Measurements from ENCODE around the gene LNX2. TPM values are rescaled to one million over a fixed set of nuclear protein-coding genes. Genes with fewer than 3 reads are reported as not detected.

Gene LNX2
- total RNA-seq, 1 donor from 2014 or later: 4.7 TPM

GRCh38 chr13:27578121-27579030 lies 42.0 kb downstream of the LNX2 start:
- no peak for TF ChIP-seq CTCF (conservative IDR thresholded peaks at IDR 0.05; ENCODE audit: low read depth, low read length)
- DNase-seq (ENCODE audit: low read depth): no peak
- H3K4me3 ChIP-seq (ENCODE audit: low read depth, low read length): no peak overlapping the region

- no peak for DNase-seq (ENCODE audit: low read depth)
- no peak overlapping the region for H3K4me3 ChIP-seq (ENCODE audit: low read depth, low read length)
Measured at GRCh38 chr13:27574661-27575060, 45.7 kb downstream of the LNX2 start.

GRCh38 chr13:27573265-27573664 lies 47.1 kb downstream of the LNX2 start:
- no peak for TF ChIP-seq CTCF (conservative IDR thresholded peaks at IDR 0.05; ENCODE audit: low read depth, low read length)
- no peak for DNase-seq (ENCODE audit: low read depth)
- H3K4me3 ChIP-seq (ENCODE audit: low read depth, low read length): no peak overlapping the region

More at GRCh38 chr13:27574661-27575060, 45.7 kb downstream of the LNX2 start:
- TF ChIP-seq CTCF (conservative IDR thresholded peaks at IDR 0.05; ENCODE audit: low read depth, low read length): no peak

GRCh38 chr13:27572234-27572901 lies 48.0 kb downstream of the LNX2 start:
- no peak for TF ChIP-seq CTCF (conservative IDR thresholded peaks at IDR 0.05; ENCODE audit: low read depth, low read length)
- DNase-seq (ENCODE audit: low read depth): no peak
- no peak overlapping the region for H3K4me3 ChIP-seq (ENCODE audit: low read depth, low read length)

GRCh38 chr13:27570906-27571305 lies 49.4 kb downstream of the LNX2 start:
- no peak for TF ChIP-seq CTCF (conservative IDR thresholded peaks at IDR 0.05; ENCODE audit: low read depth, low read length)
- H3K4me3 ChIP-seq (ENCODE audit: low read depth, low read length): no peak overlapping the region
- DNase-seq (ENCODE audit: low read depth): no peak

GRCh38 chr13:27569405-27569804 lies 50.9 kb downstream of the LNX2 start:
- no peak for TF ChIP-seq CTCF (conservative IDR thresholded peaks at IDR 0.05; ENCODE audit: low read depth, low read length)
- H3K4me3 ChIP-seq (ENCODE audit: low read depth, low read length): no peak overlapping the region
- DNase-seq (ENCODE audit: low read depth): no peak

All from epithelial cell of proximal tubule (primary cell).